Measurements from ENCODE around the gene ERCC6L.
"Not testable (repeated sequence)": the region's sequence is repeated elsewhere in the genome, so short reads cannot be mapped to it uniquely, and the experiment has no call there.

Gene ERCC6L

DNA sequence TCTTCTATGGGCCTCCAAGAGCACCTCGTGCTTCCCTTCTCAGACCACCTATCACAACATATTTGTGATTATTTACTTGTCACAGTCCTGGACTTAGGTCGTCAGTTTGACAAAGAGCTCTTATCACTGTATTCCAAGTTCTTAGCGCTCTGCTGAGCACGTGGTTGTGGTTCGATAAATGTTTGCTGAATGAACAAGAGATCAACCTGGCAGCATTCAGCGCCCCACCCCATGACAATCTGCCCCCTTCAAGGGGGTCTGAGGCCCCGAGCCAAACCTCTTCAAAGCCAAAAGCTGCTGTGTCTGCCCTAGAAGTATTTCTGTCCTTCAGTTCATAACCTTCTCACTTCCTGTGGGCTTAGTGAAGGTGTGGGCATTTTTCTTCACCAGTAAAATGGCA lies 23.2 kb upstream of the ERCC6L start:
- FAIRE-seq, result no peak
- no peak for TF ChIP-seq POLR2A (IDR thresholded peaks at IDR 0.05; ENCODE audit: low read depth, low read length)
- no peak for DNase-seq (ENCODE audit: insufficient read length, low spot score)

DNA sequence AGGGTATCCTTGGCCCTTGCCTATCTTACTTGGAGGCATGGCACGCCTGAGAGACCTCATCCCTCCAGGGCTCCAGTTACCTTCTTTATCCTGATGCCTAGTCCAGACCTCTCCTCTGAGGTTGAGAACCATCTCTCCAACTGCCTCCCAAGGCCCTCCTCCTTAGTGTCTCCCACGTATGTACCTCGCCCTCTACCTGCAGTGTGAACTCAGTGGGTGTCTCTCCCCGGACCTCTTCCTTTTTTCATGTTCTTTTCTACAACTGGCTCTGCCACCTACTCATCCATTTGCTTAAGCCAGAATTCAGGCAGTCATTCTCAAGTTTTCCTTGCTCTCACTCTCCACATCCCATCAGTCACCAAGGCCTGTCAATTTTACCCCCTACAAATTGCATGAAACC lies 21.6 kb upstream of the ERCC6L start:
- no peak for TF ChIP-seq POLR2A (IDR thresholded peaks at IDR 0.05; ENCODE audit: low read depth, low read length)
- FAIRE-seq (no peak), DNase-seq (ENCODE audit: insufficient read length, low spot score) (no peak)

DNA sequence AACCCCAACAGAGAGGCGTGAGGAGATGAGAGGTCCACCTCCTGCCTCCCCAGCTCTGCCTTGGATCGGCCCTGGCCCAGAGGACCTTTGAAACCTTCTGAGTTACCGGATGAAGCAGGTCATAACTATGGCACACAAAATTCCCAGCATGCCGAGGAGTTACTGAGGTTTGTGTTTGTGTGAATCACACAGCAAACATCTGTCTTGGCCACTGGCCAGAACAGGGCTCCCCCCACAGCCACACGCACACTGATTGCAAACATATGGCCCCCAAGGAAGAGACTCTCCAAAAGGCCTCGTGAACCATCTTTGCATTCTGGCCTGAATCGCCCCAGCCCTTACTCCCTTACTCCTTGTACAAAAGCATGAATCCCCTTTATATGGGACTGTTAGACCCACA lies 19.3 kb upstream of the ERCC6L start:
- DNase-seq (ENCODE audit: insufficient read length, low spot score) (no peak), FAIRE-seq (no peak)
- TF ChIP-seq POLR2A (IDR thresholded peaks at IDR 0.05; ENCODE audit: low read depth, low read length), result no peak

GRCh38 chrX:72255864-72256263 lies 17.0 kb upstream of the ERCC6L start:
- TF ChIP-seq POLR2A (IDR thresholded peaks at IDR 0.05; ENCODE audit: low read depth, low read length), result no peak
- no peak for DNase-seq (ENCODE audit: insufficient read length, low spot score)
- no peak for FAIRE-seq

DNA sequence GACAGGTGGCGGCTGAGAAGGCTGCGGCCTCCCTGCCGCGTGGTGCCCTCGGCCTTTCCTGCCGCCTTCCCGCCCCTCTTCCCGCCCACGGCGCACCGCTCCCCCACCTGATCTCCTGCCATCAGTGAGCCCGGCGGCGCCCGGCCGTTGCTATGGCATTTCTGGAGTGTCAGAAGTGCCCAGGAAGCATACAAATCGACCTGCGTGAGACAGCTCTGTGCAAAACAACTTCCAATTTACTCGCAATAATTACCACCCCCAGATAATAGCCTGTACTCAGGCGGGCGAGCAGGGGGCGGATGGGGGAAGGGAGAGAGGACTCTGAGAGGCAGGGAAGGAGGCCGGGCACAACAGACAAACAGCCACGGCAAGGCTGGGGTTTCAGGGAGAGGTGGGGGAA lies 16.6 kb upstream of the ERCC6L start:
- DNase-seq (ENCODE audit: insufficient read length, low spot score) (no peak), FAIRE-seq (no peak)
- no peak for TF ChIP-seq POLR2A (IDR thresholded peaks at IDR 0.05; ENCODE audit: low read depth, low read length)

DNA sequence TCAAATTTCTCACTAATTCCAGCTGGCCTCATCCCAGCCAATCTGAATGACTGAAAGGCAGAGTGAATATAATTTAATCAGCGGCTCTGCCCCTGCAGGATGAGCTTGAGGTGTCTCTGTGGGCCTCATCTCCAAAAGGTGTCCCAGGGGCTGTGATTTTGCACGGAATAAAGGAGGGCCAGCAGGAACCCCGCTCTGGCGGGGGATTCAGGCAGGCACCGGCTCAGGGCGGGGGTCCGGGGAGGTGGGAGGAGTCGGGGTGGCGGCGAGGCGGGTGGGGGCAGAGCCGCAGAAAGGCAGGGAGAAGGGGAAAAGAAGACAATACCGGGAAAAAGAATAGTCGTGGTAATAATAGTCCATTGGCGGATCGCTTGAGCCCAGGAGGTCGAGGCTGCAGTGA lies 16.0 kb upstream of the ERCC6L start:
- FAIRE-seq, result no peak
- TF ChIP-seq POLR2A (IDR thresholded peaks at IDR 0.05; ENCODE audit: low read depth, low read length), result no peak
- no peak for DNase-seq (ENCODE audit: insufficient read length, low spot score)

DNA sequence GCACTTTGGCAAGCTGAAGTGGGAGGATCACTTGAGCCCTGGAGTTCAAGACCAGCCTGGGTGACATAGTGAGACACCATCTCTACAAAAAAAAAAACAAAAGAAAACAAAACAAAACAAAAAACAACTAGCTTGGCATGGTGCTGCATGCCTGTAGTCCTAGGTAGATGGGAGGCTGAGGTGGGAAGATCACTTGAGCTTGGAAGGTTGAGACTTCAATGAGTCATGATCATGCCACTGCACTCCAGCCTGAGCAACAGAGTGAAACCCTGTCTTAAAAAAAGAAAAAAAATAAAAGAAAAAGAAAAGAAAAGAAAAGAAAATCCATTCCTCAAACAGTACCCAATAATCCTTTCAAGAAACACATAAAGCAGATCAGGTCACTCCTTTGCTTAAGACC lies 14.9 kb upstream of the ERCC6L start:
- FAIRE-seq, result no peak
- no peak for DNase-seq (ENCODE audit: insufficient read length, low spot score)
- TF ChIP-seq POLR2A (IDR thresholded peaks at IDR 0.05; ENCODE audit: low read depth, low read length), result no peak

GRCh38 chrX:72247206-72247942 lies 8.5 kb upstream of the ERCC6L start:
- FAIRE-seq, result no peak
- TF ChIP-seq POLR2A (IDR thresholded peaks at IDR 0.05; ENCODE audit: low read depth, low read length), result no peak
- no peak for DNase-seq (ENCODE audit: insufficient read length, low spot score)

GRCh38 chrX:72245461-72246089 lies 6.7 kb upstream of the ERCC6L start:
- DNase-seq (ENCODE audit: insufficient read length, low spot score) (peak; percentile 44), FAIRE-seq (peak; percentile 43)
- no peak for TF ChIP-seq POLR2A (IDR thresholded peaks at IDR 0.05; ENCODE audit: low read depth, low read length)

GRCh38 chrX:72243472-72243871 lies 4.6 kb upstream of the ERCC6L start:
- DNase-seq (ENCODE audit: insufficient read length, low spot score), result no peak
- TF ChIP-seq POLR2A (IDR thresholded peaks at IDR 0.05; ENCODE audit: low read depth, low read length), result no peak
- no peak for FAIRE-seq

- DNase-seq (ENCODE audit: insufficient read length, low spot score) (no peak), FAIRE-seq (no peak)
- TF ChIP-seq POLR2A (IDR thresholded peaks at IDR 0.05; ENCODE audit: low read depth, low read length), result no peak
Observed at GRCh38 chrX:72240976-72241375, 2.1 kb upstream of the ERCC6L start.

DNA sequence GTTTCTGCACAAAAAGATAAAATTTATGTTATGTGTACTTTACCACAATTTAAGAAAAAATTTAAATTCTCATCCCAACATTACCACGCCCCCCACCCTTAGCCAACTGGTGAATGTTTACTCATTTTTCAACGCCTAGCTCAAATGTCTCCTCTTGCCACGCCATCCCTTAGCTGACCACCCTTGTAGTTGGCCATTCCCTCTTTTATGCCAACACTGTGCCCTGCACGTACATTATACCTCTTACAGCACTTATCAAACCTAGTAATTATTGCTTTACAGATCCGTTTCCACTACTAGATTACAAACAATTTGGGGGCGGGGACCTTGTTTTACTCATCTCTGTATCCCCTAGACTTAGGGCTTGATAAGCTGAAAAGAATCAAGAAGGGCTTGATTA lies 644 bp downstream of the ERCC6L start:
- no peak for TF ChIP-seq POLR2A (IDR thresholded peaks at IDR 0.05; ENCODE audit: low read depth, low read length)
- no peak for DNase-seq (ENCODE audit: insufficient read length, low spot score)
- no peak for FAIRE-seq

GRCh38 chrX:72236841-72237240 lies 2.0 kb downstream of the ERCC6L start:
- TF ChIP-seq POLR2A (IDR thresholded peaks at IDR 0.05; ENCODE audit: low read depth, low read length), result no peak
- no peak for FAIRE-seq
- DNase-seq (ENCODE audit: insufficient read length, low spot score), result no peak

DNA sequence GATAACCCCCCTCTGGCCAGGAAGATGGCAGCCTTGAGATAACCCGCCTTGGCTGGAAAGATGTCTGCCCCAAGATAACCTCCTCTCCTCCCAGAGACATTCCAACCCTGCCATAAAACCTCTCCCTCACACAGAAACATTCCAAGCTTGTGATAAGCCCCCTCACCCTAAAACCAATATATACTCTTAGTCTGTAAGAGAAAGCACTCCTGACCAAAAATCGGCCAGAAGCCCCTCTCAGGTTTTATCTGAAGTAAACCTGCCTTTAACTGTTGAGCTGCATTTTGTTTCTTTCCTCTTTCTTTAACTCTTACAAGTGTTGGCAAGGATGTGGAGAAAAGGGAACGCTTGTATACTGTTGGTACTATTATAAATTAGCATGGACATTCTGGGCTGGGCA lies 8.5 kb downstream of the ERCC6L start:
- DNase-seq (ENCODE audit: insufficient read length, low spot score) (no peak), FAIRE-seq (no peak)
- no peak for TF ChIP-seq POLR2A (IDR thresholded peaks at IDR 0.05; ENCODE audit: low read depth, low read length)

DNA sequence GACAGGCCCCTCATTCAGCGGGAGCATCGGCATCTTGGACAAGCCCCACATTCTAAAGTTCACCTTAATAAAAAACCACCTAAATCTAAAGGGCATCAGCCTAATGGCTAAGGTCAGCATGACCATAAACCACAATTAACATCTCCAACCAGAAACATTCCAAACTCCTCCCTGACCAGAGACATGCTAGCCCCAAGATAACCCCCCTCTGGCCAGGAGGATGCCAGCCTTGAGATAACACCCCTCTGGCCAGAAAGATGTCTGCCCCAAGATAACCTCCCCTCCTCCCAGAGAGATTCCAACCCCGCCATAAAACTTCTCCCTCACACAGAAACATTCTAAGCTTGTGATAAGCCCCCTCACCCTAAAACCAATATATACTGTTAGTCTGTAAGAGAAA lies 18.5 kb downstream of the ERCC6L start:
- not testable (repeated sequence) for FAIRE-seq

More for the DNA sequence above, 18.5 kb downstream of the ERCC6L start:
- DNase-seq (ENCODE audit: insufficient read length, low spot score), result not testable (repeated sequence)
